NAMALWA (cell line): ENCODE measurements around the gene FUCA2.
"Not testable (repeated sequence)": the region's sequence is repeated elsewhere in the genome, so short reads cannot be mapped to it uniquely, and the experiment has no call there.

ENCODE experiments used
- DNase-seq: peaks from one replicate; pipeline ENCODE4 v3.0.0-alpha.2; 2015; ENCODE audit warnings: low spot score

Gene FUCA2

DNA sequence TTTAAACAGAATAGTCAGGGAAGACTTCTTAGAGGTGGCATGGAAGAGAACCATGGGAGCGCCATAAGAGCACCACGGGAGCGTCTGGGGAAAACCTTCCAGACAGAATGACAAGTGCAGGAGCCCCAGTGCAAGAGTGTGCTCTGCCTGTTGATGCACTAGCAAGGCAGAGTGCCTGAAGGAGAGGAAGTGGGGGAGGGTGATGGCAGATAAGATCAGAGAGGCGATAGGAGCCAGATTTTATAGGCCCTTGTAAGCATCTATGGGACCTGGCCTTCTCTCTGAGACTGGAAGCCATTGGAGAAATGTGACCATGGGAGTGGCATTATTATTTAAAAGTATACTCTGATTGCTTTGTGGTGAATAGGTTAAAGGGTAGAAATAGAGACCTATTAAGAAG is 13.1 kb downstream of the FUCA2 start:
- no peak for DNase-seq

DNA sequence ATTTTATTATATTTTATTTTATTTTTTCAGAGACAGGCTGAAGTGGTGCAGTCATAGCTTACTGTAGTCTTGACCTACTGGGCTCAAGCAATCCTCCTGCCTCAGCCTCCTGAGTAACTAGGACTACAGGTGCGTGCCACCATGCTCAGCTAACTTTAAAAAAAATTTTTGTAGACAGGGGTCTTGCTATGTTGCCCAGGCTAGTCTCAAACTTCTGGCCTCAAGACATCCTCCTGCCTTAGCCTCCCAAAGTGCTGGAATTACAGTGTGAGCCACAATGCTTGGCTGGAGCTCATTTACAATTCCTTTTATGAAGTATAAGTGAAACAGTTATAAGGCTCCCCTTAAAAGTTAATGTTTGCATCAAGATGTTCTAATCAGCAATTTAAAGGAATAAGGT is 14.5 kb downstream of the FUCA2 start:
- no peak for DNase-seq

DNA sequence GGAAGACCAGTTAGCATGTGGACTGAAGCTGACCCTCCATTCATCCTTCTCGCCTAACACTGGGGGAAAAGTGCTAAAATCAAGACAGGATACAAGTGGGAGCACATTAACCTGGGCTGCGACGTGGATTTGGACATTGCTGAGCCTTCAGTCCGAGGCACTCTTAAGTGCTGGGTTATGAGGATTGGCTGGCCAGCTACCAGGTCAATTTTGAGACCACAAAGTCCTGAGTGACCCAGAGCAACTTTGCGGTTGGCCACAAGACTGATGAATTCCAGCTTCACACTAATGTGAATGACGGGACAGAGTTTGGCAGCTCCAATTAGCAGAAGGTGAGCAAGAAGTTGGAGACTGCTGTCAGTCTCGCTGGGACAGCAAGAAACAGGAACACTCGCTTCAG is 20.7 kb downstream of the FUCA2 start:
- DNase-seq = no peak

DNA sequence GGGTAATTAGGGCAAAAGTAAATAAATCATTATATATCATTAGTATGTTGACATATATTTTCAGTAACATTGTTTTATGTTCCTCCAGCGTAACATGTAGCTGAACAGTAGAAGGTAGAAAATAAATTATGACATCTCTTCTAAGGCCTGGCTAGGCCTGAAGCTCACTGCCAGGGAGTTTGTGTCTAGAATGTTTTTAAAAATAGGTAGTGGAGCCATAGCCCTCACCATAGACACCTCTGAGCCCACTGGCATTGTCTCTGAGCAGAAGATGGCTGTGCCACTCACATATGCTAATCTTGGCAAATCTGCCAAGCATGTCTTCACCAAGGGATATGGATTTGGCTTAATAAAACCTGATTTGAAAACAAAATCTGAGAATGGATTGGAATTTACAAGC is 21.3 kb downstream of the FUCA2 start:
- DNase-seq = no peak

DNA sequence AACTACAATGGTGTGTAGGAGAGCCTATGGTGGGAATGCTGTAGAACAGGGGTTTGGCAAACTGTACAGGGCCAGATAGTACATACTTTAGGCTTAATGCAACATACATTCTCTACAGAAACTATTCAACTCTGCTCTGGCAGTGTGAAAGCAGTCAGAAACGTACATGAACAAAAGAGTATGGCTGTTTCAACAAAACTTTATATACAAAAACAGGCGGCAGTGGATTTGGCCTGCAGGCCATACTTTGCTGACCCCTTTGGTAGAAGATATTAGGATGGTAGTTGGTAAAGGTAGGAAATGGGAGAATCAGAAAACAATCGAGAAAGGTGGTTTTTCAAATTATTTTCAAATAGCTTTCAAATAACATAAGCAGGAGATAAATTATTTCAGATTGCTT is 24.8 kb downstream of the FUCA2 start:
- no peak for DNase-seq

DNA sequence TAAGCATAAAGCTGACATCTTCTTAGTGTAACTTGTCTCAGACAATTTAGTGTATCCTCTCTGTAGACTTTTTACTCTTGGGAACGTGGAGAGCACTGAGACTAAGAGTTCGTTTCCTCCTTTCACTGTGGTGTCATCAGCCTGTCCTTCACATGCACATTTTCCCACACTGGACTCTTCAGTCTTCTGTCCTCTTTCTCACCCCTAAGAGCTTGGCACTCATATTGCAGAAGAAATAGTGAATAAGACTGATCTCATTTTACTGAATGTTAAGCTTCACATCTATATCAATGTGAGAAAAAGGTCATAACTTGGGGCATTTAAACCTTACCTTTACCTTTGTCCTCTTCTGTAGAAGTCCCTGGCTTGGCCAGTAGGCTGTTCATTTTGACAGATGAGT is 25.6 kb downstream of the FUCA2 start:
- no peak for DNase-seq

DNA sequence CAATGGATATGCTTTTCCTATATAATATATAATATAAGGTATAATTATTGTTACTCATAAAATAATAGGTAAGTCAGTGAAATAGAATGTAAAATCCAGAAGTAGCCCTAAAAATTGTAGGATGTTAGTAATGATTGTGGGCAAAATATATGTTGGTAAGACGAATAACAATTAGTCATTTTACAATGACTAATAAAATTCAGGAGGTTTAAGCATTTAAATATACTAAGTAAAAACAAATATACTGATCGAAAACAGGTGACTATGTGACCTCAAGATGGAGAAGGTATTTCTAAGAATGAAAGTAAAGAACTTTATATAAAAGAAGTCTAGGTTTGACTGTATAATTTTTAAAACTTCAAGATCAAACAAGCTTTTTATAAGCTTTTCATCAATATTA is 28.9 kb downstream of the FUCA2 start:
- DNase-seq = no peak

DNA sequence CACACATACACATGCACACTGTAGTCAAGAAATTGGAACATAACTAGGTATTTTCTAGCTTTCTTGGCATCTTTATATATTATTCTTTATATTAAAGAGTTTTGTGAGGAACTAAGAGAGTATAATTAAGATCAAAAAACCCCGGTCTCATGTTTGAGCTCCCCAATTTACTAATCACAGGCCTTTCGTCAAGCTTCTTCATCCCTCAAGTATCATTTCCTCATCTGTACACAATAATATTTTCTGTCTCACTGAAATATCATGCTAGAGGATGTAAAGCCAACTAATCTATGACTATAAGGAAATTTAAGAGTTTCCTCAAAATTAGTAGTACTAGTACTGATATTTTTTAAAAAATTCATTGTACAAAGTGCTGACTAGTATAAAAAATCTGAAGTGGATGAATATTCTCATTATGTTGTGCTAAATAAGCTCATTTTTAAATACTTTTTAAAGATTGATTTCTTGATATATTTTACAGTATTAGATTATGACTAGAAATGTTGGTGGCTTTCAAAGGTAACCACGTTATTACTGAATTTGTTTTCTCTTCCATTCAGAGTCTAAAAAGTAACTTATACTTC is 32.9 kb downstream of the FUCA2 start:
- DNase-seq = no peak

DNA sequence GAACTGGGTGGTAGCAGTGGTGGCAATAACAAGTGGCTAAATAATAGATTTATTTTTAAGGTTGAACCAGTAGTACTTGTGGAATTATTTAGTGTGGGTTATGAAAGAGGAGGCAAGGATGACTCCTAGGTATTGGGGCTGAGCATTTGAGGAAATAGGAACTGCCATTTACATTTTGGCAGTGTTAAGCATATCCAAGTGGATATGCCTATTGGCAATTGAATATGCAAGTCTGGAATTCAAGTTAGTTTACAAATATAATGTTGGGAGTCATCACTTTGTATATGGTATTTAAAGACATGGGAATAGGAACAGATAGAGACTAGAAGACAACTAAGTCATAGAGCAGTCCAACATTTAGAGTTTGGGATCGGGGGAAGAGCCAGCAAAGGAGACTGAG is 35.0 kb downstream of the FUCA2 start:
- no peak for DNase-seq

DNA sequence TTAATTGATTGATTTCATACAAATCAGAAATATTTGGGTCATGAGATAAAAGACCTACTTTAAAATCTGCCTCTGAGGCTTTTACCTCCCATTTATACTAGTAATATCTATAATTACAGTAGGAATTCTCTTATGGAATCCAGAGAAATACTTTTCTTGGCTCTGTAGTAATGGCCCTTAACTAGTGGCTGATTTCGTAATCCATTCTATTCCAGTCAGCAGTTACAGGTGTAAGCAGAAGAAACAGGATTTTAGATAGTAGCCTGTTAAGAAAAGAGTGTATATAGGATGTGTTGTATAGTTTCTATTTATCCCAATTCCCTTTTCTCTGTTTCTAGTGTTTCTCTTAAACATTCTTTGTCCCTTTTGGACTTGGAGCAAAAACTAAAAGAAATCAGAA is 39.7 kb downstream of the FUCA2 start:
- no peak for DNase-seq

DNA sequence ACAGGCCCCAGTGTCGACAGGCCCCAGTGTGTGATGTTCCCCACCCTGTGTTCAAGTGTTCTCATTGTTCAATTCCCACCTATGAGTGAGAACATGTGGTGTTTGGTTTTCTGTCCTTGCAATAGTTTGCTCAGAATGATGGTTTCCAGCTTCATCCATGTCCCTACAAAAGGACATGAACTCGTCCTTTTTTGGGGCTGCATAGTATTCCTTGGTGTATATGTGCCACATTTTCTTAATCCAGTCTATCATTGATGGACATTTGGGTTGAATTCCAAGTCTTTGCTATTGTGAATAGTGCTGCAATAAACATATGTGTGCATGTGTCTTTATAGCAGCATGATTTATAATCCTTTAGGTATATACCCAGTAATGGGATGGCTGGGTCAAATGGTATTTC is 42.7 kb downstream of the FUCA2 start:
- not testable (repeated sequence) for DNase-seq

DNA sequence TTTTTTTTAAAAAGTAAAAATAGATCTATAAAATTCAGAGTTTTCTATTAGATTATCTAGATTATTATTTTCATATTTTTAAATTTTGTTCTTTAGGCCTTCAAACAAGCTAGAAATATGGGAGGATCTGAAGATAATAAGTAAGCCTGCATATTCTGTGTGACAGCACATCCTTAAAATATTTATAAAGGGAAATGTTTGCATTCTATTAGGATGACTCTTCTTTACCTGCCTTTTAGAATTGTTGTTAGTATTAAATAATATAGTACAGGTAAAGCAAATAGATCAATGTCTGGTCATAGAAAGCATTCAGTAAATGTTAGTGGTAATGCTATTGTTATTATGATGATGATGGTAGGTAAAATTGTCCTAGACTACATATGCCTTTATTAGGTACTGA is 43.5 kb downstream of the FUCA2 start:
- no peak for DNase-seq

DNA sequence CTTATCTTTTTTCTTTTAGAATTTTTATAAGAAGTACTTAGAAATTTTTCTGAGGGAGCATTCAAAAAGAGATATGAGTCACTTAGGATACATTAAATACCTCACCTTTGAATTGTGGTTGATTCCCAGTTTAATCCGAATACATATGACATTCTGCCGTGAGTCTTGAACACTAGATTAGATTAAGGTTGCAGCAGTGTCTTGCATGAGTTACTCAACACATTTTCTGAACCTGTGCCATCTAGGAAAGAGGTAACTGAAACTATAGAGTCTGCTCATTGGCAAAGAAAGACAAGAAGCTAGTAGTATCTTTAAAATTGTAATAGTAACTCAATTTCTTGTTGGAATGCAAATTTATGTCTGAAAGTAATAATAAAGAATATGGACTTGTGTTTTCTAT is 46.0 kb downstream of the FUCA2 start:
- no peak for DNase-seq

DNA sequence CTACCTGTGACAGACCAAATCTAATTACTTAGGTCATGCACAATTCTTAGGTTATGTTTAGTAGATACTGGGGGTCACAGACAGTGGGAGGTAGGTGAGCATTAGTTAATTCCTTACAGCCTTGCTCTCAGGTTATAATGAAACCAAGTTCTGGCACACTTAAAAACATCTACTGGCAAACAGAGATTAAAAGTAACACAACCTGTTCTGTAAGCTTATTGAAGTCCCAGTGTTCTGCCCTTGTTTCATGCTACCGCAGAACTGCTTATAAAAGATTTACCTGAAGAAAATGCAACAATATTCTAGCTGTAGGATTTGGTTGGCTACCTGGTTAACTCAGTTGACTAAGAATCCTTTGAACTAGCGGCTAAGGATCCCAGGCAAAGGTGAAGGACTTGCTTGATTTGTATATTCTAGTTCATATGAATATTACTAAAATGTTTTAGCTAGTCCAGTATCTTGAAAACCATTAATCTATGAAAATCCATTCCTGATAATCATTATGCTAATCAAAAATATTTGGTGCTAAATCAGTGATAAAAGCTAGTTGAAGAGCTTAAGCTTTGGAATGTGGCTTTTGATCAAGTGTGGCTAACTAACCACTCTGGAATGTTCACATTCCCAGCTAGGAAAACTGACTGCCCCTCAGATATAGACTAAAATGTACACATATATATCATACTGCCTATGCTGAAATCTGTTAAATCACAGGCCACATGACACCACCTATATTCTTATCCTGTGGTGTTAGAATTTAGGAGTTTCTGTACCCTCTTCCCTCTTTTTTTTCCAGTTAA is 53.8 kb downstream of the FUCA2 start:
- no peak for DNase-seq

DNA sequence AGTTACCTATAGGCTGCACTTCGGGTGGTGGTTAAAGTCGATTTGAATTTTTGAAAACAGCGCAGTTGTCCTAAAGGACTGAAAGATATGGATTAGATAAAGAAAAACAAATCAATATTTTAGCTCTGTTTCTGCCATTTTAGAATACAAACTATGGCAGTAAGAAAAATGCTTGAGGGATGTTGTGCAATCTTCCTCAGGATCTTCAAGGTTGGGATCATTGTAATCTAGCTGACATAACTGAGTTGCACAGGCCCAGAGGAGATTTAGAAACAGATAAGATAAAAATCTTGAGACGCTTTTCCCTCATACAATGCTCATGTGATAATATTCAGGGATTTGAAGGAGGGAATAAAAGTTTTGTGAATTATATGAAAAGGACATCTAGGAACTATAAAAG is 60.0 kb downstream of the FUCA2 start:
- no peak for DNase-seq

DNA sequence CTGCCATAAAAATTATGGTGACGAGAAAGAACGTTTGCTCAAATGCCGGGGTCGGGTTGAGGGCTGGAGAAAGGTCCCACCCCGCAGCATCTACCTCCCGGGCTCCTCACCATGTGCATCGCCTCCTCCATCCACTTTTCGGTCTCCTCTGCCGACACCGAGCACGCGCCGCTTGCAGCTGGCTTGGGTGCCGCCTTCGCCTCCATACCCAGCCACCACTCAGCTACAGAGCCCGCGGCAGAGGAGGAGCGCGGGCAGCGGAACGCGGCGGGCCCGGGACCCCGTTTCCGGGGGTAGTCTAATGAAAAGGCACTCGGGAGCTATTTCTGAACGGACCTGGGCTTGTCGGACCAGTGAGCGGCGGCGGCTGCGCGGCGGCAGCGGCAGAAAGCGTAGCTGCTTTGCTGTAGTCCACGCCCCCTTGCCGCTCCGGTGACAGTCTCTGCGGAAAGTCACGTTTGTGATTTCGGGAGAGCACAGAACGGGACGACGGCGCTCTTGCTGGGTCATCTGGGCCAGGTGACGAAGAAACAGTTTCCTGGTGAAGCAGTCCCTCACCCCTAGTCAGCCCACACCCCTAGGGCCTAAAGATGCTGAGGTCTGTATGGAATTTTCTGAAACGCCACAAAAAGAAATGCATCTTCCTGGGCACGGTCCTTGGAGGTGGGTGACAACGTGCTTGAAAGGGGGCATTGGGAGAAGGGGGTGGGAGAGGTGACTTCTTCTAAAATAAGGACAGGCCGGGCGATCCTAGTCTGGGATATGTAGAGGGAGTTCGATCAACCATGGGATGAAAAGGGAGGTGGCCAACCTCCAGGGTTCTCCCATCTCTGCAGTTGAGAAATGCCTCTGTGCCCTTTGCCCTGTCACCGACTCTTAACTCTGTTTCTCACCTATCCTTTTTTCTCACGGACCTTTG is 60.8 kb downstream of the FUCA2 start, which contains the start of the genes ADAT2 and PEX3:
Gene ADAT2, minus strand, starts transcription at position 243 of the 919 bp plus-strand sequence. Its CDS starts 37 bp downstream, at position 206.
Gene PEX3, plus strand, starts transcription at position 353 of the 919 bp plus-strand sequence. Its CDS starts 238 bp downstream, at position 591.
- peak; percentile 96 for DNase-seq

DNA sequence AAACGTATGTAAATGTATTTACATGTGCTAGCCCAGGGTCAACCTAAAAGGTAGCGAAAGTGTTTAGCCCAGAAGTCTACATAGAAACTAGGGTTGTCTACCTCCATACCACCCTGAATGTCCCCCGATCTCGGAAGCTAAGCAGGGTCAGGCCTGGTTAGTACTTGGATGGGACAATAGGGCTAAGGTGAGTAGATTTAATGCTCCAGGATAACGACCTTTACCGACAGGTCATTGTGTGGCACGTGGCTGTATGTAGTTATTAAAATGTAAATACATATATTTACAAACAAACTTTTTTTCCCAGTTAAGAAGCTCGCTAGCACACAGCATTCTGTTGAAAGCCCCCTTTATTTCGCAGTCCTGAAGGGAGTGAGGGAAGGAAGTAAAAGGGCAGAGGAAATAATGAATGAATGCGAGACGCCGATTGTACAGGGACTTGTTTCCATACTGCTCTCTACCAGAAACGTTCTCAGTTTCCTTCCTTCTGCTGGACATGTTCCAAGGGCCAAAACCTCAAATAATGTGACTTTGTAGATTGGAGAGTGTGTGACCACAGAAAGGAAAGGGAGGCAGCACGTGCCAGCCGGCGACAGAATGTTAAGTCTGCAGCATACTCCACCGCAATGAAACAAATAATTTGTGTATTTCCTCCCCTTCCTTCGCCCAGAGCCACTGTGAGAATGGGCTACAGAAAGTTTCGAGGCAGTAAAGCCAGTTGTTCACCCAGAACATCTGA is 61.6 kb downstream of the FUCA2 start:
- DNase-seq = peak; percentile 79

DNA sequence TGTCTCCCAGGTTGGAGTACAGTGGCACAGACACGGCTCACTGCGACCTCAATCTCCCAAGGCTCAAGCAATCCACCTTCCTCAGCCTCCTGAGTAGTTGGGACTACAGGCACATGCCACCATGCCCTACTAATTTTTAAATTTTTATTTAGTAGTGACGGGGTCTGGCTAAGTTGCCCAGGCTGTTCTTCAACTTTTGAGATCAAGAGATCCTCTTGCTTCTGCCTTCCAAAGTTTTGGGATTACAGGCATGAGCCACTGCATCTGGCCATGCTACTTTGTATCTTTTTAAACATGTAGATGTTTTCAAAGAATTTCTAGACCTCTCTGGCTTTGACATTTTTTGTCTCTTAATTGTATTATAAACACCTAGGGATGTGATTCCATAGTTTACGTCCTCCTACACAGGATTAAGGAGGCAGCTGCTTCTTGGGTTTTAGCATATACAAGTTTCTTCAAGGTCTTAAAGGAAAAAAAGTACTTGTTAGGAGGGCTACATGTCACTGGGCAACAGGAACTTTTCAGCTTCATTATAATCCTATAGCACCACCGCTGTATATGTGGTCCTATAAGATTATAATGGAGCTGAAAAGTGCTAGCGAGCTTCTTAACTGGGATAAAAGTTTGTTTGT is 62.3 kb downstream of the FUCA2 start:
- no peak for DNase-seq

DNA sequence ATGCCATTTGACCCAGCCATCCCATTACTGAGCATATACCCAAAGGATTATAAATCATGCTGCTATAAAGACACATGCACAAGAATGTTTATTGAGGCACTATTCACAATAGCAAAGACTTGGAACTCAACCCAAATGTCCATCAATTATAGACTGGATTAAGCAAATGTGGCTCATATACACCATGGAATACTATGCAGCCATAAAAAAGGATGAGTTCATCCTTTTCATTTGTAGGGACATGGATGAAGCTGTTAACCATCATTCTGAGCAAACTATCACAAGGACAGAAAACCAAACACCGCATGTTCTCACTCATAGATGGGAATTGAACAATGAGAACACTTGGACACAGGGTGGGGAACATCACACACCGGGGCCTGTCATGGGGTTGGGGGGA is 63.7 kb downstream of the FUCA2 start:
- not testable (repeated sequence) for DNase-seq
